AG10803 (cell line): ENCODE results near the gene AP1G2.
"Not testable (repeated sequence)": the region's sequence is repeated elsewhere in the genome, so short reads cannot be mapped to it uniquely, and the experiment has no call there.

ENCODE experiments used
- DNase-seq: peaks from one replicate; pipeline ENCODE4 v3.0.0; 2010; ENCODE audit warnings: low read depth
- H3K4me3 ChIP-seq: 2 replicates; pipeline ENCODE4 v1.5.1; 2011; ENCODE audit warnings: mild to moderate bottlenecking, low read length, control low read depth
- CTCF ChIP-seq: conservative IDR thresholded peaks from 2 replicates; pipeline ENCODE4 v1.5.1; 2011; ENCODE audit warnings: mild to moderate bottlenecking, low read length, control low read depth, inconsistent platforms

AP1G2 gene

GRCh38 chr14:23604148-23604547 lies 36.6 kb upstream of the AP1G2 start:
- no peak for TF ChIP-seq CTCF
- no peak for DNase-seq
- H3K4me3 ChIP-seq = no peak overlapping the region

DNA sequence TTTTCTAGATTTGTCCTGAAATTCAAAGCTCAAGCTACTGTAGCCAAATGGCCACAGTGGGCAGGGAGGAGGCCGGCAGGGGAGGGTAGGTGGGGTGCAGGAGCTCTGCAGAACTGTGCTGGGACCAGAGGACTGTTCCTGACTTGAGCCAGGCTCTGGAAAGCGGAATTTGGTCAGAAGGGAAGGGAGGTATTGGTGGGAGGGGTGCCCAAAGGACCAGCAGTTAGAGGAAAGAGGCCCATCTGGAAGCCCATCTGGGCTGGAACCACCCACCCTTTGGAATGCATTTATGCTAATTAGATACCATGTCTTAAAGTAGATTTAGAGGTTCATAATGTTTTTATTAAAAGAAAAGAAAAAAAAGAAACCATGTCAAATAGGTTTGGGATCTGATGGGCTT lies 35.5 kb upstream of the AP1G2 start:
- no peak for TF ChIP-seq CTCF
- H3K4me3 ChIP-seq = no peak overlapping the region
- no peak for DNase-seq

DNA sequence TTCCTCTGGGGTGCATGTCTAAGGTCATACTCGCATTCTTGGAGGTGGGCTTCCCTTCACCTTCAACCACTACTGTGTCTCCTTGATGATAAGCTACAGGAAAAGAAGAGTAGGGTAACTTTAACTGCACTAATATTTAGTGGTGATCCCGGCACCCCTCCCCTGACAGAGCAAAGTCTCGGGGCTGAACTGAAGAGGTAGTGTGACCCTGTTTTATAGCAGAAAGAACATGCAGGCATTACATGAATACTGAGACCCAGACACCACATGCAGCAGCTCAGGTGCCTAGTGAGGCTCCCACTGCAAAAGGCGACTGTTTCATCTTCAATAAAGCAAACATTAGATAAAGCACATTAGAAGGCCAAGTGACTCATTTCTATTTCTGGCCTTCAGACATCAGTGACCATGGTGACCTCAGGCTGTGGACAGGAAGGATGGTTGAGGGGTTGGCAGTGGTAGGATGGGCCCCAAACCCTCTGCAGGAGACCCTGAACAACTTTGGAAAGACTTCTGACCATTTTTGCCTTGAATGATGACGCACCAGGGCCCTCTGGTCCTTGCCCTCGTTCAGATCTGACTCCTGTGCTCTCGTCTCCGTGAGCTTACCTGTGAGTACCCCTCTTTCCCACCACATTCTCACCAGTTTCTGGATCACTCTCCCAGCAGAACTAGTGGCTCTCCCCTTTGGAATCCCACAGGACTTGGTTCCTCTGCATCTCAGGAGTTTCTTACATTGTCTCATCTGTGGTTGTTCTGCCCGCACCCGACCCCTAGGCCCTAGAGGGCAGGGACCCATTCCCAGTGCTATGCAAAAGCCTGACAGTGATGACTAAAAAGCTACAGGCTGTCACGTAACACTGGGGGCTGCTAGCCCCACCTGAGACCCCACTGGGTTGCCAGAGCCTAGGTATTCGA lies 34.8 kb upstream of the AP1G2 start:
- no peak overlapping the region for H3K4me3 ChIP-seq
- no peak for TF ChIP-seq CTCF
- DNase-seq = no peak

DNA sequence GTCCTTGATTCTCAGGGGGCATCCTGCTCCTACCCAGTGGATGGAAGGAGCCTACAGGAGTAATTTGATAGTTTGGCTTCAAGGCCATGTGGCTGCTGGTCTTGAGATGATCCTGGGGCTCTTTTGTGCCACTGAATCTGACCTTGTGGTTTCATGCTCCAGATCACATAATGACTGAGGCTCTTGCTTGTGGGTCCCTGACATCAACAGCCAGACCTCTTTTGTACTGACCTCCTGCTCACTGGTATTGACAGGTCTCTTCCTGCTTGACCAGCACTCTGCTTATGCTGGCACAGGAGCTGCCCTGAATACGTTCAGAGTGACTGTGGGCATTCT lies 34.2 kb upstream of the AP1G2 start:
- no peak overlapping the region for H3K4me3 ChIP-seq
- no peak for TF ChIP-seq CTCF
- DNase-seq = no peak

- no peak for TF ChIP-seq CTCF
- H3K4me3 ChIP-seq = no peak overlapping the region
- DNase-seq = no peak
These were observed 33.8 kb upstream of the AP1G2 start for GRCh38 chr14:23601424-23601823.

GRCh38 chr14:23600806-23601205 lies 33.2 kb upstream of the AP1G2 start:
- no peak for TF ChIP-seq CTCF
- H3K4me3 ChIP-seq = no peak overlapping the region
- no peak for DNase-seq

DNA sequence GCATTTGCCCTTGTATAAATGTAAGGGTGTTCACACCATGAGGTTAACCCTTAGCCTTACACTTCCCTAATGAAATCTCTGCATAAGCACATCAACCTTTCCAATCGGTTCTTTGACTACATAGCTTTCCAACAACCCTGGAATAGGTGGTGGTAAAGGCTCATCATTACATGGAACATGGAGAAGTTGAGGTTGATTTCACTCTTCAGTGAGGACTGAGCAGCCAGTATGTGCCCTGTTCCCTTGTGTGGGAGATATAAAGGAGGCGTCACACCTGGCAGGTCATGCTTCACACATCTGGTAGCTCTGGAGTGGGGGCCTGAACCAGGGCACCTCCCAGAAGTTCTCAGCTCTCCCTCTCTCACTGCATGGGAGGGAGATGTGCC lies 32.7 kb upstream of the AP1G2 start:
- no peak for TF ChIP-seq CTCF
- no peak for DNase-seq
- H3K4me3 ChIP-seq = no peak overlapping the region

DNA sequence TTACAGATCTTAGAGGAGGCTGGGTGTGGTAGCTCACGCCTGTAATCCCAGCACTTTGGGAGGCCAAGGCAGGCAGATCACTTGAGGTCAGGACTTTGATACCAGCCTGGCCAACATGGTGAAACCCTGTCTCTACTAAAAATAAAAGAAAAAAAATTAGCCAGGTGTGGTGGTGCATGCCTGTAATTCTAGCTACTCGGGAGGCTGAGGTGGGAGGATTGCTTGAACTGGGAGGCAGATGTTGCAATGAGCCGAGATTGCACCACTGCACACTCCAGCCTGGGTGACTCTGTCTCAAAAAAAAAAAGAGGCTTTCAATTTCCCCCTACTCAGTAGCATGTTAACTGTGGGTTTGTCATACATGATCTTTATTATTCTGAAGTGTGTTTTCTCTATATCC lies 26.6 kb upstream of the AP1G2 start:
- not testable (repeated sequence) for DNase-seq, H3K4me3 ChIP-seq
